ENCODE measurements around the gene SLX4IP.

The SLX4IP gene

DNA sequence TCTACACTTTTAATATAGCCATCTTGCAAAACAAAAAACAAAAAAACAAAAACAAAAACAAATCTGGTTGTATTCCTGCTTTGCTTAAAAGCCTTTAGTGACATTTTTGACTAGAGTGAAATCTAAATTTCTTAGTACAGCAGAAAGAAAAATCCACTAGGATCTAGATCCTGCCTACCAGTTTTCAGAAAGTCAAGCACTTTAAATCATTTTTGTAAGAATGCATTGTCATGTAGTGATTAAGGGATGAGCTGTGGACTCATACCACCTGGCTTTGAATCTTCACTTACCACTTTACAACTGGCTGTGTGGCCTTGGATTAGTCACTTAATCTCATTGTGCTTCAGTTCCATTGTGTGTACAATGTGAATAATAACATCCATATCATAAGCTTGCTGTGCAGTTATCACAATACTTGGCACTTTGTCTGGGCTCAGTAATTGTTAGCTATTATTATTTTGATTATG is 5.1 kb upstream of the SLX4IP start:
- TF ChIP-seq, protein P1, sequence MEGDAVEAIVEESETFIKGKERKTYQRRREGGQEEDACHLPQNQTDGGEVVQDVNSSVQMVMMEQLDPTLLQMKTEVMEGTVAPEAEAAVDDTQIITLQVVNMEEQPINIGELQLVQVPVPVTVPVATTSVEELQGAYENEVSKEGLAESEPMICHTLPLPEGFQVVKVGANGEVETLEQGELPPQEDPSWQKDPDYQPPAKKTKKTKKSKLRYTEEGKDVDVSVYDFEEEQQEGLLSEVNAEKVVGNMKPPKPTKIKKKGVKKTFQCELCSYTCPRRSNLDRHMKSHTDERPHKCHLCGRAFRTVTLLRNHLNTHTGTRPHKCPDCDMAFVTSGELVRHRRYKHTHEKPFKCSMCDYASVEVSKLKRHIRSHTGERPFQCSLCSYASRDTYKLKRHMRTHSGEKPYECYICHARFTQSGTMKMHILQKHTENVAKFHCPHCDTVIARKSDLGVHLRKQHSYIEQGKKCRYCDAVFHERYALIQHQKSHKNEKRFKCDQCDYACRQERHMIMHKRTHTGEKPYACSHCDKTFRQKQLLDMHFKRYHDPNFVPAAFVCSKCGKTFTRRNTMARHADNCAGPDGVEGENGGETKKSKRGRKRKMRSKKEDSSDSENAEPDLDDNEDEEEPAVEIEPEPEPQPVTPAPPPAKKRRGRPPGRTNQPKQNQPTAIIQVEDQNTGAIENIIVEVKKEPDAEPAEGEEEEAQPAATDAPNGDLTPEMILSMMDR (IDR thresholded peaks at IDR 0.05; ENCODE audit: borderline replicate concordance, insufficient read depth, low read depth, low read length): no peak
- H3K4me3 ChIP-seq (ENCODE audit: low read depth, low read length): no peak overlapping the region

DNA sequence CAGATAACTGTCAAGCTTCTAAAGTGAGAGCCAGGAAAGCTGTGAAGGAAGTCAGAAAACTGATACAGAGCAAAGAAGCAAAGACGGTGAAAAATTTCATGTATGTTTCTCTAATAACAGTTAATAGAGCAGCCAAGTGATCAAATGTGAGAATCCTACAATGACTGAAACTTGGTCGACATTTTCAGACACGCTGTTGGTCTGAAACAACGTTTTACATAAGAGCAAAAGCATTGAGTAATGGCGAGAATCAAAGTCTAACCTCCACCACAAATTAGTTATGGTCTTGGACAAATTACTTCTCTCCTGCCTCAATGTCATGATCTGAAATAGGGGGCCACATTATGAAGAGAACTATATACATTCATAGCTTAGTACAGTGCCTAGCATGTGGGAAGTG is 4.4 kb upstream of the SLX4IP start:
- TF ChIP-seq, protein P1 (IDR thresholded peaks at IDR 0.05; ENCODE audit: borderline replicate concordance, insufficient read depth, low read depth, low read length): no peak
- no peak overlapping the region for H3K4me3 ChIP-seq (ENCODE audit: low read depth, low read length)

DNA sequence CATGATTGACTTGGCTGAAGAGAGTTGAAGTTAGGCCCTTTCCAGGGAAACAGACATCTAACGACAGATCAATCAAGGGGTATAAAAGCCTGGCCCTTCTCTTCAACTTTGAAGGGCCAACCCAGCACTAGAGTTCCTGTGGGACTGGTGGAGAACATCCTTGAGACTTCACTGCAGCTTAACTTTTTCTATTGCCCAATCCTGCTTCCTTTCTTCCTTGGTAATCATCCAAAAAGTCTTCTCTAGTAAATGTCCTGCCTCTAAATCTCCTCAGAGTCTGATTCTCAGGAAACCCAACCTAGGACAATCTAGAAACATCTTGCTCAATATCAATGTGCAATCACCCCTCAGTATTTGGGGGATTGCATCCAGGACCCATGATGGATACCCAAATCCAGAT is 3.0 kb upstream of the SLX4IP start:
- TF ChIP-seq, protein P1 (IDR thresholded peaks at IDR 0.05; ENCODE audit: borderline replicate concordance, insufficient read depth, low read depth, low read length): no peak
- no peak overlapping the region for H3K4me3 ChIP-seq (ENCODE audit: low read depth, low read length)

DNA sequence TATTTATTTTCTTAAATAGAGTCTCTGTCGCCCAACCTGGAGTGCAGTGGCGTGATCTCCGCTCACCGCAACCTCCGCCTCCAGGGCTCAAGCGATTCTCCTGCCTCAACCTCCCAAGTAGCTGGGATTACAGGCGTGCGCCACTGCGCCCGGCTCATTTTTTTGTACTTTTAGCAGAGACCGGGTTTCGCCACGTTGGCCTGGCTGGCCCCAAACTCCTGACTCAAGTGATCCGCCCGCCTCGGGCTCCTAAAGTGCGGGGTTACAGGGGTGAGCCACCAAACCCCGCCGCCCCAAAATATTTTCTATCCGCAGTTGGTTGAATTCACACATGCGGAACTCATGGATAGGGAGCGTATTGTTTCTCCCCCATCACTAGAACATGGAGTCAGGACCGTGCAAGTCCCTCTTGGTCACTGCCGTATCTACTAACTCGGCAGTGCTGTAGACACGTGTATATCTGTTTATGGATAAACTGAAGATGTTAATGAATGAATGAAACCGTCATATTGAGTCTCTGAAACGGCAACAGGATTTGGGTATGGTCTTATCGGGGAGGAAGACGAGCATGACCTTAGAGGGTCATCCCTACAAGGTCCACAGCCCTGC is 2.0 kb upstream of the SLX4IP start:
- TF ChIP-seq, protein P1 (IDR thresholded peaks at IDR 0.05; ENCODE audit: borderline replicate concordance, insufficient read depth, low read depth, low read length): no peak
- peak overlapping the region; percentile 60 for H3K4me3 ChIP-seq (ENCODE audit: low read depth, low read length)

DNA sequence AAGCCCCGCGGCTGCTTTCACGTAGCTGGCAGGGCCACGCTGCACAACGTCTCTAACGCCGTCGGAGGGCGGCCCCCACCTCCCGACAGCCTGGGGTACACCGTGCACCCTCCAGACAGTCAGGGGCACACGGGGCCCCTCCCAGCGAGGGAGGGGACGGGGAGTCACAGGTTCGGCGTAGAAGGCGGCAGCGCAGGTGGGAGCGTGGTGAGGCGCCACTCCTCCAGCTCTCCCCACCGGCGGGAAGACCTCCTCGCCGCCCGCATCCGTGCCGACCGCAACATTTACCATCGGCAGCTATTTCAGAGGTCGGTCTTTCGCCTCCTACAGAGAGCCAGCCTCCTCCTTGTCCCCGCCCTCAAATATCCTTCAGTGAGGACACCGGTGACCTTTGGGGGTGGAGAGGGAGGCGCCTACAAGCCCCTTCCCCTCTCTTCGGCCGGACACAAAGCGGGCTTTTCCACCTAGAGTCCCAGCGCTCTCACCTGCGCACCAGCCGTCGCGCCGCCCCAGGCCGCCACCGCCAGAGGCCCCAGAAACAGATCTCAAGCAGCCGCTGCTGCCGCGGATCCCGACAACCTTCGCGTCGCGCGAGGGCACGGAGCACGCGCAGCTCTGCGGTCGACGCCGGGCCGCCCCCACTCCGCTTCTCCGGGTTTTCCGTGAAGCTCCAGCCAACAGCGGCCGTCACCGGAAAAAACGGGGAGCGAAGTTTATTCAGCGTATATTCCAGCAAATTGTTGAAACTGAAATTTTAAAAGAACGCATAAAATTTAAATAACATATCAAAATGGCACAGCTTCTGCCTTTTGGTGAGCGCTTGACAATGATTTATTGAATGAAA is 1.3 kb upstream of the SLX4IP start, which contains the start of gene MKKS:
Gene MKKS (minus strand): TSS at position 600 of the 844 bp plus-strand sequence. CDS start 20,708 bp downstream, outside the sequence.
- TF ChIP-seq, protein P1 (IDR thresholded peaks at IDR 0.05; ENCODE audit: borderline replicate concordance, insufficient read depth, low read depth, low read length): no peak
- peak within 1 kb of the TSS; percentile 60 for H3K4me3 ChIP-seq (ENCODE audit: low read depth, low read length)

DNA sequence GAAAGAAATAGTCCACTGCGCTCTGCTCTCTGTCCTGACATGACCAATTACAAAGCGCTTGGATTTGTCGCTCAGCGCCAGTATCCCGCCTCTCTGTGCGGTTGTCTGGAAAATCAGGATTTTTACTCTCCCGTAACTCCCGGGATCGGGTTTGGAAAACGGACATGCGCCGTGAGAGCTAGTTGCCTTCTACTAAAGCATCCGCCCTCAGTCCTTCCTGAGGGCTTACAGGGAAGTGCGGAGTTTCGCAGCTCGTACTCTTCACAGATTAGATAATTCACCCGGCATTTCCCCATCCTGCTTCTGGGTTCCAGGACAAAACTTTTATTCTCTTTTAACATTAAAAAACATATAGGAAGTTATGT is 656 bp upstream of the SLX4IP start:
- TF ChIP-seq, protein P1 (IDR thresholded peaks at IDR 0.05; ENCODE audit: borderline replicate concordance, insufficient read depth, low read depth, low read length): no peak
- peak overlapping the region; percentile 60 for H3K4me3 ChIP-seq (ENCODE audit: low read depth, low read length)

All from GM12875 (cell line).